ENCODE results near the gene PTGES2. TPM values are rescaled to one million over a fixed set of nuclear protein-coding genes. Genes with fewer than 3 reads are reported as not detected.

PTGES2 gene
- total and polyA plus RNA-seq, 9 of the 15 experiments (the other 6 are each of a cell fraction or from before 2014, with no cell fraction given), result 2.4 to 196 (median 90.1) TPM

DNA sequence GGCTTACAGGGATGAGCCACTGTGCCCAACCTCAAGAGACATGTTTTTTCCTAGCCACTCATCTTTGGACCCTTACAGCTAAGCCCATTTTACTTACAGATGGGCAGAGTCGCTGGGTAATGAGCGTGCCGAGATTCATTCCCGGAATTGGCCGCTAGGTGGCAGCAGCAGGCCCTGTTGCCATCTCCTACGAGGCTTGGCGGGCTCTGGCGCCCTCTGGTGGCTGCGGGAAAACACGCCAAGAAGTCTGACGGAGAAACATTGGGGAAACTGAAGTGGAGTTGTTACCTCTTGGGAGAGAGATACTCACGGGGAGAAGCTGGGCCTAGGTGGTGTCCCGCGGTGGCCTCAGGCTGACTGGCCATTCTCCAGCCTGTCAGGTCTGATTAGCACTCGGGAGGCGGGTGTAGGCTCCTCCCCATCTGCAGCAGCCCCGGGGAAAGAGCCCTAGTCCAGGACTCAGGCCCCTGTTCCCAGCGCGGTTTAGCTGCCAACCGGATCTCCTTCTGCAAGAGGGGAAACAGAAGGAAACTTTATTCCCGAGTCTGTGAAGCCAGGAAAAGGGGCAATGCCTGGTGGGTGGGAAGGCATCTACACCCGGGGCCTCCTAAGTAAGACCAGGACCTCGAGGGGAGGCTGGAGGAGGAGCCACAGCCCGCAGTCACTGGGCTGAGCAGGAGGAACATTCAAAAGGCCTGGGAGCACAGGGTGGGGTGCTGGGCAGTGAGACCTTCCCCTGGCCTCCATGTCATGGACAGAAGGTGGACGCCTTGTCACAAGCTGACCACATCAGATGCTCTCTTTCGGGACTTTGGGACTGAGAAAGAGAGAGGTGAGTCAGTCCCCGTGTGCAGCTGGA, 9.7 kb downstream of the PTGES2 start (continued):
- TF ChIP-seq, protein P1, sequence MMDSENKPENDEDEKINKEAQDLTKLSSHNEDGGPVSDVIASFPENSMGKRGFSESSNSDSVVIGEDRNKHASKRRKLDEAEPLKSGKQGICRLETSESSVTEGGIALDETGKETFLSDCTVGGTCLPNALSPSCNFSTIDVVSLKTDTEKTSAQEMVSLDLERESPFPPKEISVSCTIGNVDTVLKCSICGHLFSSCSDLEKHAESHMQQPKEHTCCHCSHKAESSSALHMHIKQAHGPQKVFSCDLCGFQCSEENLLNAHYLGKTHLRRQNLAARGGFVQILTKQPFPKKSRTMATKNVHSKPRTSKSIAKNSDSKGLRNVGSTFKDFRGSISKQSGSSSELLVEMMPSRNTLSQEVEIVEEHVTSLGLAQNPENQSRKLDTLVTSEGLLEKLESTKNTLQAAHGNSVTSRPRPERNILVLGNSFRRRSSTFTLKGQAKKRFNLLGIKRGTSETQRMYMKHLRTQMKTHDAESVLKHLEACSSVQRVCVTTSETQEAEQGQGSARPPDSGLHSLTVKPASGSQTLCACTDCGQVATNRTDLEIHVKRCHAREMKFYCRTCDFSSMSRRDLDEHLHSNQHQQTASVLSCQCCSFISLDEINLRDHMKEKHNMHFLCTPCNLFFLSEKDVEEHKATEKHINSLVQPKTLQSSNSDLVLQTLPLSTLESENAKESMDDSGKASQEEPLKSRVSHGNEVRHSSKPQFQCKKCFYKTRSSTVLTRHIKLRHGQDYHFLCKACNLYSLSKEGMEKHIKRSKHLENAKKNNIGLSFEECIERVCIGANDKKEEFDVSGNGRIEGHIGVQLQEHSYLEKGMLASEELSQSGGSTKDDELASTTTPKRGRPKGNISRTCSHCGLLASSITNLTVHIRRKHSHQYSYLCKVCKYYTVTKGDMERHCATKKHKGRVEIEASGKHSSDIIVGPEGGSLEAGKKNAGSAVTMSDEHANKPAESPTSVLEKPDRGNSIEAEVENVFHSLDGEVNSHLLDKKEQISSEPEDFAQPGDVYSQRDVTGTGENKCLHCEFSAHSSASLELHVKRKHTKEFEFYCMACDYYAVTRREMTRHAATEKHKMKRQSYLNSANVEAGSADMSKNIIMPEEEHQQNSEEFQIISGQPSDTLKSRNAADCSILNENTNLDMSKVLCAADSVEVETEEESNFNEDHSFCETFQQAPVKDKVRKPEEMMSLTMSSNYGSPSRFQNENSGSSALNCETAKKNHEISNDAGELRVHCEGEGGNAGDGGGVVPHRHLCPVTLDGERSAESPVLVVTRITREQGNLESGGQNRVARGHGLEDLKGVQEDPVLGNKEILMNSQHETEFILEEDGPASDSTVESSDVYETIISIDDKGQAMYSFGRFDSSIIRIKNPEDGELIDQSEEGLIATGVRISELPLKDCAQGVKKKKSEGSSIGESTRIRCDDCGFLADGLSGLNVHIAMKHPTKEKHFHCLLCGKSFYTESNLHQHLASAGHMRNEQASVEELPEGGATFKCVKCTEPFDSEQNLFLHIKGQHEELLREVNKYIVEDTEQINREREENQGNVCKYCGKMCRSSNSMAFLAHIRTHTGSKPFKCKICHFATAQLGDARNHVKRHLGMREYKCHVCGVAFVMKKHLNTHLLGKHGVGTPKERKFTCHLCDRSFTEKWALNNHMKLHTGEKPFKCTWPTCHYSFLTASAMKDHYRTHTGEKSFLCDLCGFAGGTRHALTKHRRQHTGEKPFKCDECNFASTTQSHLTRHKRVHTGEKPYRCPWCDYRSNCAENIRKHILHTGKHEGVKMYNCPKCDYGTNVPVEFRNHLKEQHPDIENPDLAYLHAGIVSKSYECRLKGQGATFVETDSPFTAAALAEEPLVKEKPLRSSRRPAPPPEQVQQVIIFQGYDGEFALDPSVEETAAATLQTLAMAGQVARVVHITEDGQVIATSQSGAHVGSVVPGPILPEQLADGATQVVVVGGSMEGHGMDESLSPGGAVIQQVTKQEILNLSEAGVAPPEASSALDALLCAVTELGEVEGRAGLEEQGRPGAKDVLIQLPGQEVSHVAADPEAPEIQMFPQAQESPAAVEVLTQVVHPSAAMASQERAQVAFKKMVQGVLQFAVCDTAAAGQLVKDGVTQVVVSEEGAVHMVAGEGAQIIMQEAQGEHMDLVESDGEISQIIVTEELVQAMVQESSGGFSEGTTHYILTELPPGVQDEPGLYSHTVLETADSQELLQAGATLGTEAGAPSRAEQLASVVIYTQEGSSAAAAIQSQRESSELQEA (IDR thresholded peaks at IDR 0.05; ENCODE audit: low read depth), result no peak
- TF ChIP-seq ELF1 (tag; IDR thresholded peaks at IDR 0.05) (no peak), ETV5 (CRISPR knock-in tag; IDR thresholded peaks at IDR 0.05; ENCODE audit: low read depth) (peak; percentile 63; the same call in 1 of the 2 replicates), CHD4 (IDR thresholded peaks at IDR 0.05; ENCODE audit: insufficient read depth, insufficient replicate concordance, low read depth, low read length, poor library complexity, severe bottlenecking) (no peak), ZBTB9 (CRISPR knock-in tag; IDR thresholded peaks at IDR 0.05) (no peak), MYC (IDR thresholded peaks at IDR 0.05; ENCODE audit: low read depth, low read length) (peak; percentile 47; the same call in 1 of the 2 replicates), MYC (CRISPR knock-in tag; IDR thresholded peaks at IDR 0.05; ENCODE audit: borderline replicate concordance, low read depth) (no peak), CCAR2 (IDR thresholded peaks at IDR 0.05; ENCODE audit: low read depth, low read length) (no peak), TCFL5 (CRISPR knock-in tag; conservative IDR thresholded peaks at IDR 0.05) (no peak), EWSR1 (IDR thresholded peaks at IDR 0.05; ENCODE audit: borderline replicate concordance, low read depth, partially characterized antibody) (no peak), HNRNPLL (IDR thresholded peaks at IDR 0.05; ENCODE audit: low read depth, low read length, poor library complexity, severe bottlenecking) (peak; percentile 27), ZNF75A (CRISPR knock-in tag; IDR thresholded peaks at IDR 0.05) (no peak), SETDB1 (IDR thresholded peaks at IDR 0.05; ENCODE audit: low read length) (no peak), CREB3 (tag; conservative IDR thresholded peaks at IDR 0.05; ENCODE audit: low read depth) (no peak)
- TF ChIP-seq, protein P2, sequence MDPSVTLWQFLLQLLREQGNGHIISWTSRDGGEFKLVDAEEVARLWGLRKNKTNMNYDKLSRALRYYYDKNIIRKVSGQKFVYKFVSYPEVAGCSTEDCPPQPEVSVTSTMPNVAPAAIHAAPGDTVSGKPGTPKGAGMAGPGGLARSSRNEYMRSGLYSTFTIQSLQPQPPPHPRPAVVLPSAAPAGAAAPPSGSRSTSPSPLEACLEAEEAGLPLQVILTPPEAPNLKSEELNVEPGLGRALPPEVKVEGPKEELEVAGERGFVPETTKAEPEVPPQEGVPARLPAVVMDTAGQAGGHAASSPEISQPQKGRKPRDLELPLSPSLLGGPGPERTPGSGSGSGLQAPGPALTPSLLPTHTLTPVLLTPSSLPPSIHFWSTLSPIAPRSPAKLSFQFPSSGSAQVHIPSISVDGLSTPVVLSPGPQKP (CRISPR knock-in tag; IDR thresholded peaks at IDR 0.05), result no peak
